K562 (cell line): ENCODE measurements around the gene ABRAXAS1. TPM values are rescaled to one million over a fixed set of nuclear protein-coding genes. Genes with fewer than 3 reads are reported as not detected.
"Not testable (repeated sequence)": the region's sequence is repeated elsewhere in the genome, so short reads cannot be mapped to it uniquely, and the experiment has no call there.

Experiments used
- ATAC-seq: fragments of 200-7000 bp; cut with Tn5 transposase; 3 replicates; pipeline ENCODE4 v1.9.1; 2020; ENCODE audit warnings: moderate library complexity
- BruUV-seq: library from RNA; stranded (reverse); fragments of 400-500 nt; replicated peaks from 2 replicates; lab custom pipeline; 2021; lab: Mats Ljungman, UMichigan
- CTCF ChIA-PET: fragments of 300-600 bp; formaldehyde crosslinking; extraction: SDS; loops from one replicate; lab custom pipeline; 2021; ENCODE audit warnings: low intra/inter-chr PET ratio; lab: Yijun Ruan, JAX
- POLR2A ChIA-PET: fragments of 300-600, 350-650 bp; sonication (Branson Sonifier 250); formaldehyde crosslinking; extraction: SDS; loops from one replicate; lab custom pipeline; 2021; ENCODE audit warnings: antibody characterized with exemption, inconsistent platforms; lab: Yijun Ruan, JAX
- DNase-seq, 4 experiments: peaks; one replicate each; pipeline versions ENCODE4 v3.0.0 to v3.0.0-alpha.2; 2011 to 2018; ENCODE audit warnings: low spot score in 3 of 4, mixed read lengths in 3 of 4; ENCODE audit errors: extremely low read depth in 1 of 4
- FAIRE-seq: peaks from 2 replicates; lab custom pipeline; 2011; peaks lifted over from hg19 to GRCh38; lab: Jason Lieb, UNC
- H2AFZ ChIP-seq: 2 replicates; pipeline ENCODE4 v1.6.0; 2011; ENCODE audit warnings: low read depth, low read length, control low read depth, inconsistent platforms
- H3K27ac ChIP-seq: fragments of 200-600 bp; 3 replicates; pipeline ENCODE4 v1.8.0; 2011; ENCODE audit warnings: low read depth, mild to moderate bottlenecking, control low read depth, inconsistent platforms, low read length, moderate library complexity, mixed read lengths; ENCODE audit errors: extremely low read depth
- H3K27me3 ChIP-seq, 2 experiments: fragments of 300-600 bp in 1 of 2; 2 replicates in 1 of 2; 3 replicates in 1 of 2; pipeline versions ENCODE4 v1.6.0 to v1.8.0; 2011; ENCODE audit warnings: inconsistent platforms in 2 of 2, low read length in 2 of 2, mild to moderate bottlenecking in 1 of 2, mixed read lengths in 1 of 2, moderate library complexity in 1 of 2; ENCODE audit not compliant: control insufficient read depth in 2 of 2, insufficient read depth in 2 of 2
- H3K36me3 ChIP-seq: fragments of 300-600 bp; 3 replicates; pipeline ENCODE4 v1.8.0; 2011; ENCODE audit warnings: mild to moderate bottlenecking, low read length, inconsistent platforms; ENCODE audit not compliant: control insufficient read depth, insufficient read depth
- H3K4me1 ChIP-seq, 2 experiments: fragments of 200-600 bp in 1 of 2; replicated peaks in 1 of 2; 2 replicates in 1 of 2; 3 replicates in 1 of 2; pipeline versions ENCODE4 v1.5.1 to v1.8.0; 2011; ENCODE audit warnings: inconsistent platforms in 2 of 2, low read length in 2 of 2, mild to moderate bottlenecking in 1 of 2, mixed read lengths in 1 of 2, moderate library complexity in 1 of 2; ENCODE audit not compliant: control insufficient read depth in 2 of 2, insufficient read depth in 2 of 2
- H3K4me2 ChIP-seq: 2 replicates; pipeline ENCODE4 v1.6.1; 2011; ENCODE audit warnings: low read length, control low read depth, inconsistent platforms, mixed read lengths; ENCODE audit not compliant: insufficient read depth
- H3K4me3 ChIP-seq: fragments of 200-600 bp; sonication (generic), shearing (Covaris generic); 2 replicates; pipeline ENCODE4 v1.5.1; 2016; ENCODE audit warnings: control low read depth, inconsistent platforms
- H3K79me2 ChIP-seq: fragments of 200-600 bp; 3 replicates; pipeline ENCODE4 v1.8.0; 2011; ENCODE audit warnings: low read length, inconsistent platforms; ENCODE audit not compliant: control insufficient read depth, insufficient read depth
- H3K9ac ChIP-seq, 2 experiments: 2 replicates each; pipeline versions ENCODE4 v1.6.0 to v1.6.1; 2011; ENCODE audit warnings: low read depth in 2 of 2, low read length in 2 of 2, control low read depth in 1 of 2, inconsistent platforms in 1 of 2, mild to moderate bottlenecking in 1 of 2, mixed read lengths in 1 of 2; ENCODE audit not compliant: insufficient read depth in 1 of 2
- H3K9me1 ChIP-seq: one replicate; pipeline ENCODE4 v1.6.0; 2011; ENCODE audit warnings: inconsistent platforms, mild to moderate bottlenecking, low read length, moderate library complexity; ENCODE audit not compliant: control insufficient read depth, insufficient read depth
- H3K9me3 ChIP-seq: replicated peaks from 2 replicates; pipeline ENCODE4 v1.5.1; 2011; ENCODE audit warnings: low read depth, low read length, inconsistent platforms; ENCODE audit not compliant: control insufficient read depth, insufficient read depth
- H4K20me1 ChIP-seq: replicated peaks from 2 replicates; pipeline ENCODE4 v1.6.1; 2011; ENCODE audit warnings: low read length, inconsistent platforms, mixed read lengths; ENCODE audit not compliant: control insufficient read depth, insufficient read depth
- CBFA2T2 ChIP-seq: fragments of 450-650 bp; conservative IDR thresholded peaks from 2 replicates; pipeline ENCODE4 v1.6.1; 2017; ENCODE audit warnings: mild to moderate bottlenecking
- CC2D1A ChIP-seq: fragments of 450-650 bp; IDR thresholded peaks from 2 replicates; pipeline ENCODE4 v1.6.1; 2017; ENCODE audit warnings: mild to moderate bottlenecking
- JUND ChIP-seq, 2 experiments: IDR thresholded peaks; 2 replicates in 1 of 2; 3 replicates in 1 of 2; pipeline ENCODE4 v1.6.1; 2011; ENCODE audit warnings: borderline replicate concordance in 2 of 2, low read depth in 2 of 2, low read length in 2 of 2, improper control_type of control experiment in 1 of 2, missing biosample characterization in 1 of 2, missing genetic modification characterization in 1 of 2, missing genetic modification reagents in 1 of 2
- NFIC ChIP-seq: fragments of 450-650 bp; IDR thresholded peaks from 2 replicates; pipeline ENCODE4 v1.6.1; 2017; ENCODE audit warnings: mild to moderate bottlenecking, inconsistent platforms
- RAD21 ChIP-seq, 2 experiments: fragments of 250-450 bp in 1 of 2; fragments of 450-650 bp in 1 of 2; sonication (Bioruptor Pico) in 1 of 2; formaldehyde crosslinking in 1 of 2; IDR thresholded peaks in 1 of 2; conservative IDR thresholded peaks in 1 of 2; 2 replicates each; pipeline versions ENCODE4 v1.4.0 to v1.8.0; 2020 to 2022; ENCODE audit warnings: mild to moderate bottlenecking in 2 of 2, moderate library complexity in 1 of 2
- SMARCA5 ChIP-seq: fragments of 450-650 bp; IDR thresholded peaks from 2 replicates; pipeline ENCODE4 v1.6.1; 2016
- WGBS: fragments of 100-300 bp; shearing (Covaris generic); methylation state at CpG from one replicate; pipeline ENCODE4 v1.1.6; 2016; ENCODE audit warnings: low coverage, mixed read lengths; ENCODE audit not compliant: insufficient coverage; ENCODE audit errors: missing lambda C conversion rate; 5-methylcytosine and 5-hydroxymethylcytosine counted together
- in situ Hi-C: fragments of 300-500 bp; cut with MboI; formaldehyde crosslinking; loops from 4 replicates; pipeline ENCODE4 v1.15.0; 2018; ENCODE audit warnings: inconsistent platforms, mixed read lengths
- intact Hi-C: fragments of 100-400 bp; cut with micrococcal nuclease; formaldehyde crosslinking; loops from 2 replicates; pipeline ENCODE4 v1.14.2; 2022
- polyA plus RNA-seq, 8 experiments: library from polyadenylated mRNA; depleted of rRNA in 4 of 8; stranded (reverse) in 5 of 8; unstranded in 3 of 8; fragments of >200 nt; fragmentation: Nextera tagmentation in 2 of 8; fragmentation: Illumina TruSeq in 1 of 8; extraction: Ambion mirVana in 2 of 8; extraction: Trizol in 1 of 8; gene quantifications; 2 replicates each; pipeline versions ENCODE4 v1.2.1 to v1.2.3, GENCODE V29; 2011 to 2014; ENCODE audit warnings: inconsistent platforms in 1 of 8, missing spikeins in 1 of 8
- total RNA-seq, 7 experiments: library from RNA; depleted of rRNA in 6 of 7; stranded (reverse); fragments of >200 nt in 6 of 7; fragmentation: Illumina TruSeq in 2 of 7; extraction: Trizol in 2 of 7; gene quantifications; 2 replicates each; pipeline versions ENCODE4 v1.2.1 to v1.2.3, GENCODE V29; 2011 to 2021; ENCODE audit warnings: low replicate concordance in 1 of 7
- TF ChIP-seq, protein P1 (sequence below), 2 experiments: fragments of 450-650 bp; formaldehyde crosslinking in 1 of 2; IDR thresholded peaks; 2 replicates each; pipeline versions ENCODE4 v1.4.0 to v1.6.1; 2014 to 2020; ENCODE audit warnings: mild to moderate bottlenecking in 2 of 2, borderline replicate concordance in 1 of 2, low read depth in 1 of 2
- TF ChIP-seq, protein P2 (sequence below): fragments of 450-650 bp; formaldehyde crosslinking; conservative IDR thresholded peaks from 2 replicates; pipeline ENCODE4 v1.4.0; 2022; ENCODE audit warnings: mild to moderate bottlenecking, missing genetic modification characterization

ABRAXAS1 gene
- total and polyA plus RNA-seq, 9 of the 15 experiments (the other 6 are each of a cell fraction or from before 2014, with no cell fraction given): 10.8 to 48.3 (median 22.1) TPM

DNA sequence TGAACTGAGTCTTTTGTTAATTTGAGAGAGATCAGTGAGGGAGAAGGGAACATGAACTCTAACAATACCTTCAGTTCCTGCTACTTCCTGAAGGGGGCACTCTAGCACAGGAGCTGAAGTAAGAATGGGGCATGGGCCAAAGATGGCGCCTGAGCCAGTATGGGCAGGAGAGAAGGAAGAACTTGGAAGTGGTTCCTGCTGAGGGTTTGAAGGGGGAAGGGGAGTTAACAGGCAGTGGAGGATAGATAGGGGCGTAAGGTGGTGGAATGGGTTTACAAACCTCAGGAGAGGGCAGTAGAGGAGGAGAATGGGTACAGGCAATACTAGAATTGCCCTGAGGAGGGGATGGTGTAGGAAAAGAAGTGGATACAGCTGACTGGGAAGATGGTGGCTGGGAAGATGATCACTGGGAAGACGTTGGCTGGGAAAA lies 24.3 kb upstream of the ABRAXAS1 start:
- not testable (repeated sequence) for BruUV-seq; H3K4me1 ChIP-seq; H3K9me1 ChIP-seq; H3K9ac ChIP-seq; H3K27me3 ChIP-seq; H4K20me1 ChIP-seq; H3K79me2 ChIP-seq; H3K9me3 ChIP-seq; H3K4me3 ChIP-seq; H3K4me2 ChIP-seq; H3K27ac ChIP-seq; H3K36me3 ChIP-seq; TF ChIP-seq JUND (IDR thresholded peaks at IDR 0.05; ENCODE audit: borderline replicate concordance, low read depth, low read length)
- in situ Hi-C loops (loop anchor here (25.0 kb wide), 1 partner anchor 1003 kb away; no protein-coding TSS in a partner anchor), intact Hi-C loops (loop anchor here (1.0 to 10.0 kb wide), 5 partner anchors 18 to 996 kb away; no protein-coding TSS in a partner anchor)
- ChIA-PET CTCF (interaction anchor here (3.7 kb wide), 1 partner anchor 130 kb away, joined by 20 read pairs; no protein-coding TSS in a partner anchor), POLR2A (interaction anchor here (0.7 kb wide), 1 partner anchor 14 kb away, joined by 3 read pairs; no protein-coding TSS in a partner anchor)
- 50% methylated on average over 3 of the region's 3 CpGs for WGBS
- DNase-seq (peak; percentile 59 to 77 (median 64)), FAIRE-seq (peak; percentile 60), ATAC-seq (peak; percentile 84)
- peak overlapping the region; percentile 92 for H2AFZ ChIP-seq
- TF ChIP-seq, protein P1, sequence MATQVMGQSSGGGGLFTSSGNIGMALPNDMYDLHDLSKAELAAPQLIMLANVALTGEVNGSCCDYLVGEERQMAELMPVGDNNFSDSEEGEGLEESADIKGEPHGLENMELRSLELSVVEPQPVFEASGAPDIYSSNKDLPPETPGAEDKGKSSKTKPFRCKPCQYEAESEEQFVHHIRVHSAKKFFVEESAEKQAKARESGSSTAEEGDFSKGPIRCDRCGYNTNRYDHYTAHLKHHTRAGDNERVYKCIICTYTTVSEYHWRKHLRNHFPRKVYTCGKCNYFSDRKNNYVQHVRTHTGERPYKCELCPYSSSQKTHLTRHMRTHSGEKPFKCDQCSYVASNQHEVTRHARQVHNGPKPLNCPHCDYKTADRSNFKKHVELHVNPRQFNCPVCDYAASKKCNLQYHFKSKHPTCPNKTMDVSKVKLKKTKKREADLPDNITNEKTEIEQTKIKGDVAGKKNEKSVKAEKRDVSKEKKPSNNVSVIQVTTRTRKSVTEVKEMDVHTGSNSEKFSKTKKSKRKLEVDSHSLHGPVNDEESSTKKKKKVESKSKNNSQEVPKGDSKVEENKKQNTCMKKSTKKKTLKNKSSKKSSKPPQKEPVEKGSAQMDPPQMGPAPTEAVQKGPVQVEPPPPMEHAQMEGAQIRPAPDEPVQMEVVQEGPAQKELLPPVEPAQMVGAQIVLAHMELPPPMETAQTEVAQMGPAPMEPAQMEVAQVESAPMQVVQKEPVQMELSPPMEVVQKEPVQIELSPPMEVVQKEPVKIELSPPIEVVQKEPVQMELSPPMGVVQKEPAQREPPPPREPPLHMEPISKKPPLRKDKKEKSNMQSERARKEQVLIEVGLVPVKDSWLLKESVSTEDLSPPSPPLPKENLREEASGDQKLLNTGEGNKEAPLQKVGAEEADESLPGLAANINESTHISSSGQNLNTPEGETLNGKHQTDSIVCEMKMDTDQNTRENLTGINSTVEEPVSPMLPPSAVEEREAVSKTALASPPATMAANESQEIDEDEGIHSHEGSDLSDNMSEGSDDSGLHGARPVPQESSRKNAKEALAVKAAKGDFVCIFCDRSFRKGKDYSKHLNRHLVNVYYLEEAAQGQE (IDR thresholded peaks at IDR 0.05; ENCODE audit: borderline replicate concordance): peak; percentile 86
- TF ChIP-seq, protein P1 (CRISPR knock-in tag; IDR thresholded peaks at IDR 0.05; ENCODE audit: low read depth): not testable (repeated sequence)
- TF ChIP-seq JUND (tag; IDR thresholded peaks at IDR 0.05; ENCODE audit: borderline replicate concordance, low read depth, low read length) (0 out of 3 replicates have a peak, but pooled peaks have one; percentile 1), NFIC (peak; percentile 86), RAD21 (CRISPR knock-in tag; conservative IDR thresholded peaks at IDR 0.05 in 1 of 2, IDR thresholded peaks at IDR 0.05 in 1 of 2) (peak; percentile 85 to 93), SMARCA5 (peak; percentile 73), CC2D1A (peak; percentile 84), CBFA2T2 (0 out of 2 replicates have a peak, but pooled peaks have one; percentile 5)
- TF ChIP-seq, protein P2, sequence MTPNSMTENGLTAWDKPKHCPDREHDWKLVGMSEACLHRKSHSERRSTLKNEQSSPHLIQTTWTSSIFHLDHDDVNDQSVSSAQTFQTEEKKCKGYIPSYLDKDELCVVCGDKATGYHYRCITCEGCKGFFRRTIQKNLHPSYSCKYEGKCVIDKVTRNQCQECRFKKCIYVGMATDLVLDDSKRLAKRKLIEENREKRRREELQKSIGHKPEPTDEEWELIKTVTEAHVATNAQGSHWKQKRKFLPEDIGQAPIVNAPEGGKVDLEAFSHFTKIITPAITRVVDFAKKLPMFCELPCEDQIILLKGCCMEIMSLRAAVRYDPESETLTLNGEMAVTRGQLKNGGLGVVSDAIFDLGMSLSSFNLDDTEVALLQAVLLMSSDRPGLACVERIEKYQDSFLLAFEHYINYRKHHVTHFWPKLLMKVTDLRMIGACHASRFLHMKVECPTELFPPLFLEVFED: peak; percentile 45
